Measurements from ENCODE around the gene RASD1.

Gene RASD1

DNA sequence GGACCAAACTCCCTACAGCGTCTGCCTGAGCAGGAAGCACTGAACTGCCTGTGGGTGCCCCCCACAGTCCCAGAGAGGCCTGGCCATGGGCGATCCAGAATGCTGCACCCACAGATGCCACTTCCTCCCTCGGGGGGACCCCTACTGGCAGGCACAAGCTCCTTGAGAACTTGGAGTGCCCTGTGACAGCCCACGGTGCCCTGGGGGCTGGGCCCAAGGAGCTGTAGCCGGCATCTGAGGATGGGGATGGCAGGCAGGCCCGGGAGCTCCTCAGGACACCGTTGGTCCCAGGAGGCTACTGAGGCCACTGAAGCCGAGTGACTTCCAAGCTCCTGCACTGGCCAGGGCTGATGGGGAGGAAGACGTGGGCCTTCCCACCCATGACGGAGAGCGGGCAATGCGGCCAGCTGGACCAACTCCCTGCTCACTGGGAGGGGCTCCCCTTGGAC is 15.1 kb upstream of the RASD1 start:
- TF ChIP-seq, protein P1, sequence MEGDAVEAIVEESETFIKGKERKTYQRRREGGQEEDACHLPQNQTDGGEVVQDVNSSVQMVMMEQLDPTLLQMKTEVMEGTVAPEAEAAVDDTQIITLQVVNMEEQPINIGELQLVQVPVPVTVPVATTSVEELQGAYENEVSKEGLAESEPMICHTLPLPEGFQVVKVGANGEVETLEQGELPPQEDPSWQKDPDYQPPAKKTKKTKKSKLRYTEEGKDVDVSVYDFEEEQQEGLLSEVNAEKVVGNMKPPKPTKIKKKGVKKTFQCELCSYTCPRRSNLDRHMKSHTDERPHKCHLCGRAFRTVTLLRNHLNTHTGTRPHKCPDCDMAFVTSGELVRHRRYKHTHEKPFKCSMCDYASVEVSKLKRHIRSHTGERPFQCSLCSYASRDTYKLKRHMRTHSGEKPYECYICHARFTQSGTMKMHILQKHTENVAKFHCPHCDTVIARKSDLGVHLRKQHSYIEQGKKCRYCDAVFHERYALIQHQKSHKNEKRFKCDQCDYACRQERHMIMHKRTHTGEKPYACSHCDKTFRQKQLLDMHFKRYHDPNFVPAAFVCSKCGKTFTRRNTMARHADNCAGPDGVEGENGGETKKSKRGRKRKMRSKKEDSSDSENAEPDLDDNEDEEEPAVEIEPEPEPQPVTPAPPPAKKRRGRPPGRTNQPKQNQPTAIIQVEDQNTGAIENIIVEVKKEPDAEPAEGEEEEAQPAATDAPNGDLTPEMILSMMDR (IDR thresholded peaks at IDR 0.05; ENCODE audit: low read length) = no peak
- TF ChIP-seq EZH2phosphoT487 (IDR thresholded peaks at IDR 0.05; ENCODE audit: low read length) (no peak), EZH2 (optimal IDR thresholded peaks at IDR 0.05; ENCODE audit: low read depth, low read length) (no peak)
- Histone ChIP-seq H3F3A (ENCODE audit: insufficient read depth, low read length) (no peaks in the 10 kb centered on the region), H4K20me1 (ENCODE audit: insufficient read depth, low read length) (no peaks in the 10 kb centered on the region), H2AFZ (ENCODE audit: low read length) (no peak overlapping the region), H3K4me2 (ENCODE audit: low read depth, low read length) (no peak overlapping the region), H3K4me3 (ENCODE audit: low read length) (no peak overlapping the region), H3K9me2 (replicated peaks; ENCODE audit: insufficient read depth, low read length) (no peaks in the 10 kb centered on the region), H3K79me2 (ENCODE audit: low read length) (no peaks in the 10 kb centered on the region), H3K9me3 (replicated peaks; ENCODE audit: insufficient read depth, low read length) (no peaks in the 10 kb centered on the region), H3K36me3 (replicated peaks; ENCODE audit: insufficient read depth, low read length) (no peaks in the 10 kb centered on the region), H3K9ac (ENCODE audit: low read length) (no peak overlapping the region), H3K4me1 (ENCODE audit: low read length) (no peaks in the 10 kb centered on the region), H3K27ac (ENCODE audit: low read length) (no peak overlapping the region), H3K27me3 (replicated peaks; ENCODE audit: insufficient read depth, low read length) (no peaks in the 10 kb centered on the region)
- DNase-seq = no peak

DNA sequence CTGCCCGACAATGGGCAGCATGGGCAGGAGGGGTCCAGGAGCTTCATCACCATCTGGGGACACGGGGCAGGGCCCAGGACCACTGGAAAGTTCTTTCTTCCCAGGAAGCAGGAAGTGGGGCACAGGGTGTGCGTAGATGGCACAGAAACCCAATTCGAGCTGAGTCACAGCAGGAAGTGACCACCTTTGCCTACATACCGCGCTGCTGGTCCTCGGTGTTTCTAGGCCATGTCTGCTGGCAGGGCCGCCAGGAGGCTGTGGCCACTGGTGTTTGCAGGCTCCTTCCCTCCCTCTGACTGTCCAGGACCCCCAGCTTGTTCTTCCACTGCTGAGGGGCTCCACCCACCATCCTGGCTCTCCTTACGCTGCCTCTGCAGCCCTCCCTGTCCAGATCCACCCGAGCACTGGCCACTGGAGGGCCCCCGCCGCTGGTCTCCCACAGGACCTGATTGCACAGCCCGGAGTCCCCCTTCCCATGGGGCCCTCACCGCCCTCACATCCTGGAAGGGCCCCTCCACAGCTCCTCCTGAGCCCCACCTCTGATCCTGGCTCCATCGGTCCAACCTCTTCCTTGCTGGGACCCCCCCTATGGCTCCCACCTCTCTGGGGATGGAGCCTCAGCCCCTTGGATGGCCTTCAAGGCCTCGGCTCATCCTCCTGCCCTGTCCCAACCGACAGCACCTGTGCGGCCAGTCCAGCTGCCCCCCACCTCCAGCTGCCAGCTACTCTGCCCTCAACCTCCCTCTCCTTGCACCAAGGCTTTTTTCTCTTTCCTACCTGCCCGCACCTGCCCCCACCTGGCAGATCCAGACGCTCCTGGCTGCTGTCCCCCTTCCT is 14.5 kb upstream of the RASD1 start:
- Histone ChIP-seq H3K9me2 (replicated peaks; ENCODE audit: insufficient read depth, low read length) (no peaks in the 10 kb centered on the region), H3F3A (ENCODE audit: insufficient read depth, low read length) (no peaks in the 10 kb centered on the region), H4K20me1 (ENCODE audit: insufficient read depth, low read length) (no peaks in the 10 kb centered on the region), H2AFZ (ENCODE audit: low read length) (no peak overlapping the region), H3K4me3 (ENCODE audit: low read length) (no peak overlapping the region), H3K4me2 (ENCODE audit: low read depth, low read length) (no peak overlapping the region), H3K4me1 (ENCODE audit: low read length) (no peaks in the 10 kb centered on the region), H3K9ac (ENCODE audit: low read length) (no peak overlapping the region), H3K36me3 (replicated peaks; ENCODE audit: insufficient read depth, low read length) (no peaks in the 10 kb centered on the region), H3K27me3 (replicated peaks; ENCODE audit: insufficient read depth, low read length) (no peaks in the 10 kb centered on the region), H3K27ac (ENCODE audit: low read length) (no peak overlapping the region), H3K9me3 (replicated peaks; ENCODE audit: insufficient read depth, low read length) (no peaks in the 10 kb centered on the region), H3K79me2 (ENCODE audit: low read length) (no peaks in the 10 kb centered on the region)
- no peak for TF ChIP-seq EZH2phosphoT487 (IDR thresholded peaks at IDR 0.05; ENCODE audit: low read length)
- TF ChIP-seq, protein P1 (IDR thresholded peaks at IDR 0.05; ENCODE audit: low read length) = no peak
- TF ChIP-seq EZH2 (optimal IDR thresholded peaks at IDR 0.05; ENCODE audit: low read depth, low read length) = no peak
- DNase-seq = no peak

DNA sequence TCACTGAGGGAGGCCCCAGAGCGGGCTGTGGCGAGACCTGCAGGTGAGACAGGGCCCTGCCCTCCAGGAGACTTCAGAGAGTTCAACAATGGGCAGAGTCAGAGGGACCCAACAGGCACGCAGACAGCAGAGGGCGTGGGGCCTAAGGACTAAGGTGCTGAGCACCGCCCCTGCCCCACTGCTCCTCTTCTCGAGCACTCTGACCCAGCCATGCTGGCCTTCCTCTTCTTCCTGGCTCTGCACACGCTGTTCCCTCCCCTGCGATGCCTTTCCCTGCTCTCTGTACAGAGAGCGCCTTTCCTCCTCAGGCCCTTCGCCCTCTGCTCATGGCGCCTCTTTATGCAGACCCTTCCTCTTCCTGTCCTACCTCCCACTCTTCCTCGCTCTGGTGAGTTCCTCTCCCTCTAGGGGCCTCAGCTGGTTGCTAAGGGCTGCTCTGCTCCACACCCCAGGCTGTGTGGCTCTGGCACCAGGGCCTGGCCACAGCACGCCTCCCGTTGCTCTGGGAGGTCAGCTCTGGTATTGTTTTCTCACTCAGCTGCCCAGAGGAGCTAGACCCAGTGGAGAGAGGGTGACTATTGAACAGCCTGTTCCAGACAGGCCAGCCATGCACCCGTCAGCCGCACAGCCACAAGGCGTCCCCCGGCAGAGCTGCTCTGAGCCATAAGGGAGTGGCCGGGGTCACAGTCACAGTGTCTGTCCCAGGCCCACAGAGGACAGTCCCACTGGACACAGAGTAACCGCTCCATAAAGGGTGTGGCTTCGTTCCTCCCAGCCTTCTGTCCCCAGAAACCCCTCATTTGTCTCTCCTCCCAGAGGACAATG is 13.6 kb upstream of the RASD1 start:
- Histone ChIP-seq H3K36me3 (replicated peaks; ENCODE audit: insufficient read depth, low read length) (no peaks in the 10 kb centered on the region), H3K27ac (ENCODE audit: low read length) (no peak overlapping the region), H3K27me3 (replicated peaks; ENCODE audit: insufficient read depth, low read length) (no peaks in the 10 kb centered on the region), H3K4me2 (ENCODE audit: low read depth, low read length) (no peak overlapping the region), H3F3A (ENCODE audit: insufficient read depth, low read length) (no peaks in the 10 kb centered on the region), H3K9me3 (replicated peaks; ENCODE audit: insufficient read depth, low read length) (no peaks in the 10 kb centered on the region), H3K79me2 (ENCODE audit: low read length) (no peaks in the 10 kb centered on the region), H4K20me1 (ENCODE audit: insufficient read depth, low read length) (no peaks in the 10 kb centered on the region), H3K9me2 (replicated peaks; ENCODE audit: insufficient read depth, low read length) (no peaks in the 10 kb centered on the region), H2AFZ (ENCODE audit: low read length) (no peak overlapping the region), H3K9ac (ENCODE audit: low read length) (no peak overlapping the region), H3K4me3 (ENCODE audit: low read length) (no peak overlapping the region), H3K4me1 (ENCODE audit: low read length) (no peaks in the 10 kb centered on the region)
- no peak for TF ChIP-seq EZH2 (optimal IDR thresholded peaks at IDR 0.05; ENCODE audit: low read depth, low read length)
- TF ChIP-seq, protein P1 (IDR thresholded peaks at IDR 0.05; ENCODE audit: low read length) = no peak
- TF ChIP-seq EZH2phosphoT487 (IDR thresholded peaks at IDR 0.05; ENCODE audit: low read length) = no peak
- no peak for DNase-seq

Measured in MM.1S (cell line).